ENCODE results near the gene TIMM44.

- no peak for TF ChIP-seq CTCF (IDR thresholded peaks at IDR 0.05)
- TF ChIP-seq POLR2AphosphoS5 (IDR thresholded peaks at IDR 0.05): no peak
Measured at GRCh38 chr19:7962644-7963268, 19.3 kb upstream of the TIMM44 start.
